Measurements from ENCODE around the gene GGT6. TPM values are rescaled to one million over a fixed set of nuclear protein-coding genes. Genes with fewer than 3 reads are reported as not detected.

The GGT6 gene
- total RNA-seq, 2 donors from 2014 or later, result 158 to 163 TPM

DNA sequence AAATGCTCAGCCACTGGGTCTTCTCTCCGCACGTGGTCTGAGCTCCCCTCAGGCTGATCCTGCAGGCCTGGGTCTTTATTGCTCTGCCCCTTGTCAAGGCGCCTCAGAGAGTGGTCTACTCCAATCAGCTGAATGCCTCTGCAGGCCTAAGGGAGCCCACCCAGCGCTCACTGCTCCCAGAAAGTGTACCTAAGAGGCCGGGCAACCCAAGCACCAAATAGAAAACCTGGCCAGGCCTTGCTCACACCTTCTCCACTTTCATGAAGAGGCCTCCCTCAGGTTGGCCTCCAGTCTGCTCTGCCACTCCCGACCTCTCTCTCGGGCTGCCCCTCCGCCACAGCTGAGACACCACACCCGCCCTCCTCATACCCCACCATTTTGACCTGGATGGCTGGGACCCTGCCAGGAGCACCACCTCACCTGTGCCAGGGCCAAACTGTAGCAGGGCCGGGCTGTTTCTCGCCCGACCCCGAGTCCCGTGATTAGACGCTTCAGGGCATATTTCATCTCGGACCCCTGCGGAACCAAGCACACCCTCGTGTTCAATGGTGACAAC is 5.9 kb downstream of the GGT6 start:
- no peak overlapping the region for H3K27ac ChIP-seq
- peaks cover 9% of the 10 kb centered on the region for H3K4me1 ChIP-seq

DNA sequence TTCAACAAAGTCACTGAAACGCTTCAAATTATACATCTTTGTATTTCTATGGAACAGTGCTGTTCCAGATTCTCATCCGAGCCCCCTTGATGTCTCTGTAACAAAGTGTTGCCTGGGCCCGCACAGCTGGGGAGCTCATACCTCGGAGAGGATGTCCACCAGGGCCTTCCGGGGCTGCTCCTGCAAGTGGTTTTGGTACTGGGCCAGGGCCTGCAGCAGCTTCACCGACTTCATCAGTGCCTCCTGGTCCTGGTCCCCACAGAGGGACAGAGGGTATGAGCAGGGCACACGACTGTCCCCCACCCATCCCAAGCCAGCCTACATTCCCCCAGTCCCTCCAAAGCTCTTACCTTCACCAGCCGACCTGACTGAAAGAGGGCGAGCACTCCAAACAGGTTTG is 6.7 kb downstream of the GGT6 start:
- Histone ChIP-seq H3K9ac (ENCODE audit: low read depth in 2 of 2, low read length in 2 of 2) (peak overlapping the region in 1 of 2 donors; percentile 18), H3K36me3 (peaks cover 12% of the 10 kb centered on the region), H3K9me3 (no peaks in the 10 kb centered on the region), H3K4me3 (no peak overlapping the region), H3K27ac (no peak overlapping the region), H3K27me3 (no peaks in the 10 kb centered on the region), H3K4me1 (peaks cover 9% of the 10 kb centered on the region)
- TF ChIP-seq, protein P1, sequence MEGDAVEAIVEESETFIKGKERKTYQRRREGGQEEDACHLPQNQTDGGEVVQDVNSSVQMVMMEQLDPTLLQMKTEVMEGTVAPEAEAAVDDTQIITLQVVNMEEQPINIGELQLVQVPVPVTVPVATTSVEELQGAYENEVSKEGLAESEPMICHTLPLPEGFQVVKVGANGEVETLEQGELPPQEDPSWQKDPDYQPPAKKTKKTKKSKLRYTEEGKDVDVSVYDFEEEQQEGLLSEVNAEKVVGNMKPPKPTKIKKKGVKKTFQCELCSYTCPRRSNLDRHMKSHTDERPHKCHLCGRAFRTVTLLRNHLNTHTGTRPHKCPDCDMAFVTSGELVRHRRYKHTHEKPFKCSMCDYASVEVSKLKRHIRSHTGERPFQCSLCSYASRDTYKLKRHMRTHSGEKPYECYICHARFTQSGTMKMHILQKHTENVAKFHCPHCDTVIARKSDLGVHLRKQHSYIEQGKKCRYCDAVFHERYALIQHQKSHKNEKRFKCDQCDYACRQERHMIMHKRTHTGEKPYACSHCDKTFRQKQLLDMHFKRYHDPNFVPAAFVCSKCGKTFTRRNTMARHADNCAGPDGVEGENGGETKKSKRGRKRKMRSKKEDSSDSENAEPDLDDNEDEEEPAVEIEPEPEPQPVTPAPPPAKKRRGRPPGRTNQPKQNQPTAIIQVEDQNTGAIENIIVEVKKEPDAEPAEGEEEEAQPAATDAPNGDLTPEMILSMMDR (IDR thresholded peaks at IDR 0.05), result no peak
- intact Hi-C loops (cut with DNase I), result no loop called here
- DNase-seq, result no peak

More for the DNA sequence above, 5.9 kb downstream of the GGT6 start:
- peaks cover 9% of the 10 kb centered on the region for H3K36me3 ChIP-seq
- no peaks in the 10 kb centered on the region for H3K9me3 ChIP-seq
- intact Hi-C loops (cut with DNase I), result no loop called here
- no peaks in the 10 kb centered on the region for H3K27me3 ChIP-seq
- TF ChIP-seq, protein P1 (IDR thresholded peaks at IDR 0.05), result no peak
- H3K4me3 ChIP-seq, result peak overlapping the region; percentile 75
- DNase-seq, result no peak
- H3K9ac ChIP-seq (ENCODE audit: low read depth in 2 of 2, low read length in 2 of 2), result peak overlapping the region; percentile 86 to 88

DNA sequence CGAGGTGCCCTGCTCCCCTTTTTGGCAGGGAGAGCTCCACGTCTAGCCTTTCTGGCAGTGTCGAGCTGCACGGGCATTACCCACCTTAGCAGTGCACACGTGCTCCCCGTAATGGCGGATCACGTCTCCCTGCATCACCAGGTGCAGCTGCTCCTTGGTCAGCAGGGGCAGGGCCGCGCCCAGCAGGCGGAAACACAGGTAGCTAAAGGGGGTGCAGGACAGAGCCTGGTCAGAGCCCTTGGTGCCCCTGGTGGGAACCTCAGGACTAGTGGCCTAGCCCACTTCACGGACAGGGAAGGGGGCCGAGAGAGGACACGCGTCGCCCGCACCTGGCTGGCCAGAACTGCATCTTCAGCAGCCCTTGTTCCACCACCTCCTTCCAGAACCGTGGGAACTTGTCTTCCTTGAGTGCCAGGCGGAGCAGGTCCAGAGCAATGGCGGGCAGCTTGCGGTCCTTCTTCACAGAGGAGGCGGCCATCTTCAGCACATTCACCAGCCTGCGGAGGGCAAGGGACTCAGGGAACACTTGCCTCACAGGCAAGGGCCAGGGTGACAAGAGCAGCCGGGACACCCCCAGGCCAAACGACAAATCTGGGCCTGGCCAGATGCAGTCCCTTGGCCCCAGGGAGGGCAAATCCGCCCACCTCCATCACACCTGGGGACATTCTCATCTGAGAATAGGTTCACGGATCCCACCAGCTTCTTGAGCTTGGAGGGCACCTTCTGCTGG is 8.4 kb downstream of the GGT6 start:
- TF ChIP-seq, protein P1 (IDR thresholded peaks at IDR 0.05), result no peak
- Histone ChIP-seq H3K4me1 (peaks cover 9% of the 10 kb centered on the region), H3K27me3 (no peaks in the 10 kb centered on the region), H3K36me3 (peaks cover 26% of the 10 kb centered on the region), H3K27ac (no peak overlapping the region), H3K9me3 (no peaks in the 10 kb centered on the region), H3K9ac (ENCODE audit: low read depth in 2 of 2, low read length in 2 of 2) (no peak overlapping the region), H3K4me3 (no peak overlapping the region)
- no peak for DNase-seq
- intact Hi-C loops (cut with DNase I), result no loop called here

DNA sequence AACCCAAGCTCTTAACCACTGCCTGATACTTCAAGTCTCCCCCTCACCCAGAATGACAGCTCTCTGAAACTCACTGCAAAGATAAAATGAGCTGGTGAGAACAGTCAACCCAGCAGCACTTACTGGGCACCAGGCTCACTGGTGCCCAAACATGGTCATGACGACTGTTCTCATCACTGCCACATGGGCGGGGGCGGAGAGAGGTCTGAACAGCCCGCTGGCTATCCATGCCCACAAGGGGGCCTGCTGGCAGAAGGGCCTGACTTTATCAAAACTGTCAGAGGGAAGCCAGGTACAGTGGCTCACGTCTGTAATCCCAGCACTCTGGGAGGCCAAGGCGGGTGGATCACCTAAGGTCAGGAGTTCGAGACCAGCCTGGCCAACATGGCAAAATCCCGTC is 9.2 kb downstream of the GGT6 start:
- Histone ChIP-seq H3K9me3 (no peaks in the 10 kb centered on the region), H3K9ac (ENCODE audit: low read depth in 2 of 2, low read length in 2 of 2) (no peak overlapping the region), H3K36me3 (peaks cover 26% of the 10 kb centered on the region), H3K4me3 (no peak overlapping the region), H3K27ac (no peak overlapping the region), H3K27me3 (no peaks in the 10 kb centered on the region), H3K4me1 (peaks cover 9% of the 10 kb centered on the region)
- intact Hi-C loops (cut with DNase I), result no loop called here
- DNase-seq, result no peak
- TF ChIP-seq, protein P1 (IDR thresholded peaks at IDR 0.05), result no peak

DNA sequence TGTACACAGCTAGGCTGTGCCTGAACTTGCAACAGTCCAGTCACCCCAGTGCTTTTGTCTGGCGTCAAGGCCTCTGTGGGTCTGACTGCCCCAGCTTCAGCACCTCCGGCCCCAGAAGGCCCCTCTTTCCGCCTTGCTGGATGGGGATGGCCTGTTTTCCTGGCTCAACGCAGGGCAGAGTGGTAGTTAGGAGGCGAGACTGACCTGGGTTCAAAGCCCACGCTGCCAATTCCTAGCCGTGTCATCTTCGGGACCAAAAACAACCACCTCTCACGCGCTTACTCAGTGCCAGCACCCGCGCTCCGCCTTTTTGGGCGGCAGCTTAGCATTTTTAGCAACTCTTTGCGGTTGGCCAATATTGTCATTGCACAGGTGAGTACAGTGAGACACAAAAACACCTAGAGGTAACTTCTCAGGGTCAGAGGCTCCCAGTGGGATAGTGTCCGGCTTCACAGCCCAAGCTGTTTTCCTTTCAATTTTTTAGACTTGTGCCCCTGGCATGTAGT is 9.8 kb downstream of the GGT6 start:
- Histone ChIP-seq H3K9me3 (no peaks in the 10 kb centered on the region), H3K27me3 (no peaks in the 10 kb centered on the region), H3K27ac (no peak overlapping the region), H3K36me3 (peaks cover 26% of the 10 kb centered on the region), H3K4me3 (no peak overlapping the region), H3K4me1 (peaks cover 9% of the 10 kb centered on the region), H3K9ac (ENCODE audit: low read depth in 2 of 2, low read length in 2 of 2) (no peak overlapping the region)
- no peak for DNase-seq
- TF ChIP-seq, protein P1 (IDR thresholded peaks at IDR 0.05), result no peak
- intact Hi-C loops (cut with DNase I), result no loop called here

Data from colonic mucosa (tissue), 4 donors.